Activated naive CD8-positive, alpha-beta T cell treated with anti-CD3 and anti-CD28 coated beads, Interleukin-2, amount 50 U/mL, for 16 hours (primary cell): Measurements from ENCODE around the gene CTU2.
A peak's percentile ranks its signal among the peaks of the same experiment; 100 is the strongest.

ENCODE experiments used
- DNase-seq: peaks from one replicate; pipeline ENCODE4 v3.0.0-alpha.2; 2020; ENCODE audit warnings: low read depth, low spot score

CTU2 gene

DNA sequence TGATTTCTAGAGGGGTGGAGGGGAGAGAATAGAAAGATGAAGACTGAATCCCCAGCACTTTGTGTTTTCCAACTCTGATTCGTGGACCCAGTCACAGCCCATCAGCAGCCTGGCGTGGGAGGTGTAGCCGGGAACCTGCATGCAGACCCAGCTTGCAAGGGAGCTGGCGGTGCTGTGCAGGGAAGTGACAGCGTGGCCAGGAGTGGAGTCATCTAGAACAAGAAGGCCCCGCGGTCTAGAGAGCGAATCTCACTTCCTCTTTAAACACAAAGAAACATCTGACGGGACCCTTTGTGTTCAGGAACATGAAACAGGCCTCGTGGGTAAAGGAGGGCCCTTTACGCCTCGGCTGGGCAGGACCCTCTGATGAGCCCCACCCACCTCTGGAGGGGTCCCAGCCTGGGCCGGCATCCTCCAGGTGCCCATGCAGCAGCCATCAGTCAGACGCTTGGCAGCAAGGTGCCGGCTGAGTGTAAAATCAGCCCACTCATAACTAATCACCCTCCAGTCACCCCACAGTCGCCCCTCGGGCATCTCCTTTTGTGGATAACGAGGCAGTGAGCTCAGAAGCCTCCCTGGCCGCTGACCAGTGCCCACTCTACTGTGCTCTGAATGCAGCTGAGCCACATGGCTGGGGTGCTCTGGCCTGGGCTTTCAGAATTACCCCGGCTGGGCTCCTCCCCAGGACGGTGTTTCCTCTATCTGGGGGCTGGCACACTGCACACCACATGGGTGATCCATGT lies 24.4 kb upstream of the CTU2 start:
- no peak for DNase-seq

GRCh38 chr16:88684569-88685155 lies 21.6 kb upstream of the CTU2 start:
- no peak for DNase-seq

DNA sequence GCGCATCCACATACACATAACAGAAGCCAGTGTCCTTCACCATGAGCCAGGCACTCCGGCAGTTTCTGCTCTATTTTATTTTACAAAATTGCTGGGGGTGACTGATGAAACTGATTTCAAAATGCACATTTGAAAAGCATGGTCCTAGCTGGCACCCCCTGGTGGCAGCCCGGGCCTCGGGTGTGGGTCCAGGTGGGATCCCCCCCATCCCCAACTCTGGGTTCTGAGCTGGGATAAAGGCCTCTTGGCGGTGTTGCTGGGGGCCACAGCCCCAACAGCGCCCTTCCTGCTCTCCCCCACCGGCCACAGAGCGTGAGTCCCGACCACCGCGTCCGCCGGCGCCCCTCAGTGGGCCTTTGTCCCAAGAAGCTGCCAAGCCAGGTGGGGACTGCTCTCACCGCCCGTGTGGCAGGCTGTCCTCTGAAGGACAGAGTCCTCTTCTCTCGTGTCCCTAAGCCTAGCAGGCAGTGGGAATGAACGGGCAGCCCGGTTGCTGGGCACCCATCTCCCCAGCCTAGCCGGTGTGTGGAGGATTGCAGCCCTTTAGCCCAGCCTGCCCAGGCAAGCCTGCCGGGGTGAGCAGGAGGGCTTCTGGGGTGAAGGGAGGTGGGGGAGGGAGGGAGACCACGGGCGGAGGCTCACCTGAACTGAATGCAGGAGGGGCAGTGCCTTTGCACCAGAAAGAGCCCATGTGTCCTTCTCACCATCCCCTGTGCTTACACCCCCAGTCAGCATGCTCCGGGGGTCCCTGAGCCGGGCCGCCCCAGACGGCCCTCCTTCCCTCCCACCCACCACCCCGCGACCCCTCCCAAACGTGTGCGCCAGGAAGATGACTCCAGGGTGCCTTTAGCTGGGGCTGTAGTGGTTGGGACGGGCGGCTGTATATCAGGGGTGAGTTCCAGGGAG lies 20.9 kb upstream of the CTU2 start:
- peak; percentile 53 for DNase-seq

DNA sequence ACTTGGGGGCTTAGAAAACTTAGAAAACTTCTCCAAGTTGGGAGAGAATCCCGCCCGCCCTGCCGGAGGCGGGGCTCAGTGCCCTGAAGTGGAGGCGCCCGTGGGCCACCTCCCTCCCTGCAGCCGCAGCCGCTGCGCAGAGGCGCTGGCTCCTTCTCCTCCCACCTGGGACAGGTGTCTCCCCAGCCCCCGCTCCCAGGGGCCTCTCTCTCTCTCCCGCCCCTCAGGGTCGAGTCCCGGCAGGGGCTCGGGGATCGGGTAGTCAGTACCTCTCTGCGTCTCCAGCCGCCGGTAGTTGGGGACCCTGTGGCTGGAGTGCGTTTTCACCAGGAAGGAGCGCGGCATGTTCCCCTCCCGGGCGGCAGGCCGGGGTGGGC lies 20.3 kb upstream of the CTU2 start:
- no peak for DNase-seq

DNA sequence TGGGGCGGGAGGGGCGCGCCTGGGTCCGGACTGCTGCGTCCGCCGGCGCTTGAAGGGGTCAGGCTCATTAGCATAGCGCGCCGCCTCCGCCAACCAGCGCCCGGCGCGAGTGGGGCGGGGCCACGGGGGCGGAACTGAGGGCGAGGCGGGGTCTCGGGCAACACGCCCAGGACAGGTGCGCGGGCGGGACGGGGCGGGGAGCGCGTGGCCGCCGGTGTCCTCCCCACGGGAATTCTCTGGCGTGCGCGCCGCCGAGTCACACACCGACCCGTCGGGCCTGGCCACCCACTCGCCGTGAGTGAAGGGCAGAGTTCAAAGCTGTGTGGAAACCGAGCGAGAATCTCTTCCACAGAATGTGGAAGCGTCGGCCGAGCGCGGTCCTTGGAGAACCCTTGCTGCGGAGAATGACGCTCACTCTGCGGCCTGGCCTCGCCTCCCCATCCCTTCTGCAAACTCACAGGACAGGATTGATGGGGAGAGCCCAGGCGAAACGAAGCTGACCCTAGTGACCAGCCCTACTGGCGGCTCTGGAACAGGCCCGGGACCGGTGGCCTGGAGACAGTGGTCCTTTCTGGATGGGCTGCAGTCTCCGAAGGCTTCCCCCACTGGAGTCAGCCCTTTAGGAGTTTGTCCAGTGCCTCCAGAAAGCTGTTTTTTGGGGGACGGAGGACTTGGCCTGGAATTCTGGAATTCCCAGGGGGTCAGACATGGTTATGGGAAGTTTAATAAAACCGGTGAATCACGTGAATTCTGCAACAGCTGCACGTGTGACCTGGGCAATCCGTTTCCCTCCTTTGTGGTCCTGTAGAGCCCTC lies 19.7 kb upstream of the CTU2 start, which contains the start of gene SNAI3:
Gene SNAI3, minus strand, starts transcription at position 69 of the 815 bp plus-strand sequence. CDS start 101 bp downstream, outside the sequence.
- DNase-seq: peak; percentile 66

DNA sequence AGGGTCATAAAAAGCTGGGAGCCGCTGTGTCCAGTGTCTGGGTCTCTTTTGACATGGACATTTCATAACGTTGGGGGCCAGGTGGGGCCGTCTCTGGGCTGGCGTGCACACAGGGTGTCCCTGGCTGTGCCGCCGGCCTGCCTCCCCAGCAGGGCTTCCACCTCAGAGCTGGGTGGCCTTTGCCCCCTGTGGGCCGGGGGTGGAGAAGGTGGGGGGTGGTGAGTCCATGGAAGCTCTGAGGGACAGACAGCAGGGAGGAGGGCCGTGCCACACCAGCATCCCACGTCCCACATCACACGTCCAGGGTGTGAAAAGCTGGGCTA lies 19.1 kb upstream of the CTU2 start:
- no peak for DNase-seq

DNA sequence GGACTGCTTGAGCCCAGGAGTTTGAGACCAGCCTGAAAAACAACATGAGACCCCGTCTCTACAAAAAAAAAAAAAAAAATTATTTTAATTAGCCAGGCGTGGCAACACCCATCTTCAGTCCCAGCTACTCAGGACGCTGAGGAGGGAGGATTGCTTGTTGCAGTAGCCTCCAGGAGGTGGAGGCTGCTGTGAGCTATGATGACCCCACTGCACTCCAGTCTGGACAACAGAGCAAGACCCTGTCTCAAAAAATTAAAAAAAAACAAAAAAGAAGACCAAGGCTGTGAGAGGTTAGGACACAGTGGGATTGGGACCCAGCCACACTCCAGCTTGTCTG lies 18.7 kb upstream of the CTU2 start:
- DNase-seq: no peak

DNA sequence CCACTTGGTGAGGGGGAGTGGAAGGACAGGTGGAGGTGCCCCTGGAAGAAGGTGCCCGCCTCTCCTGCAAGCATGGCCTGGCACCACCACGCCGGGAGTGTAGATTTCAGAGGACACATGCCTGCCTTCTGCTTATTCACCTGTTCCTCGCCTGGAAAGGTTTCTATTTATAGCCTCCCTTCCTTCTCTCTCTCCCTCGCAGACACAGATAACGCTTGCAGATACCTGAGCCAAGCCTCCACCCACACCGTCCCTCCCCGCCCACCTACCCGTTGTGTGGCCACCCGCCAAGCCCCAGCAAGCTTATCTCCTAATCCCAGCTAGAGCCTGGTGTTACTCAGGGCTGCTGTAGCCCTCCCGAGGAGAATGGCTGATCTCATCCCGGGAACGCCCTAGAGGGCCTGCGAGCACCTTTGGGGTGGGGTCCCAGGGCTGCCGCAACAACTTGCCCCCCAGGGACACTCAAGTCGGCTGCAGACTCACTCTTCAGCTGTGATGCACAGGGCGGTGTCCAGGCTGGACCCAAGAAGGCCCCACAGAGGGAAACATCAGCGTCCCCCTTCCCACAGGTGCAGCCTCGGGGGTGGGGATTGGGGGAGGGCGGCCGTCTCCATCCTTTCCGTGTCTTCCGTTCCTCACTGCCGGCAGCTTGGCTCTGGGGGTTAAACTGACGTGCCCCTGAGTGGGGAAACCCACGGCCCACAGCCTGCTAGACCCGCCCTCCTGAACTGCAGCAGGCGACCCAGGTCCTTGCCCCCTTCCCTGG lies 18.1 kb upstream of the CTU2 start:
- DNase-seq: no peak

DNA sequence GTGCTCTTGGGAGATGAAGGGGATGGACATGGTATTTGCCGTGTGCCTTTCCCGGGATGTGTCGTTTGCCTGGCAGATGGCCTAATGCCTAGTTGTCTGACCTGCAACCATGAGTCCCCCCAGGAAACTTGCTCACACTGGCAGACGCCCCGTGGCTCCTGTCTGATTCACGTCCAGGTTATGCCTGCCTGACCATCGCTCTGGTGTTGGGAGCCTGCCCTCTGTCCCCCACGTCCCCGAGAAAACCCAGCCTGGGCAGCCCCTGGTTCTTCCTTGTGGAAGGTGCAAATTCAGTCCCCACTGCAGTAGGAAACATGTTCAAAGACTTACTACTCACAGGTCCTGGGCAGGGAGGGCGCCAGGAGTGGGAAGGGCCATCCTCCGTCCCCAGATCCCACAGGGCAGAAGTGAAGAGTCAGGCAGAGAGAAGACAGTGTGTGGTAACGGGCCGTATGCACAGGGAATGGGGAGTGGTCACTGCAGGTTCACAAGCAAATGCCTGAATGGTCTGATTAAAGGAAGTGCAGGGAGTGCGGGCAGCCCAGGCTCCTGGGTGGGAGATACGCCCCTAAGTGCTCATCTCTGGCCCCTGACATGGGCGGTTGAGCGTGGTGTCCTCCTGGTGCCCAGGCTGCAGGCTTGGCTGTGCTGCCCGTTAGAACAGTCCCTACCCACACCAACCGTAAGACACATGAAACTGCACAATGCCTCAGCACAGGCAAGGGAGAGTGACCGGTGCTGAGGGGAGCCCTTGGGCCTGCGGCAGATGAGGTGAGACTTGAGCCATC lies 15.8 kb upstream of the CTU2 start:
- DNase-seq: no peak

- DNase-seq: no peak
Observed at GRCh38 chr16:88691129-88691813, 15.0 kb upstream of the CTU2 start.

DNA sequence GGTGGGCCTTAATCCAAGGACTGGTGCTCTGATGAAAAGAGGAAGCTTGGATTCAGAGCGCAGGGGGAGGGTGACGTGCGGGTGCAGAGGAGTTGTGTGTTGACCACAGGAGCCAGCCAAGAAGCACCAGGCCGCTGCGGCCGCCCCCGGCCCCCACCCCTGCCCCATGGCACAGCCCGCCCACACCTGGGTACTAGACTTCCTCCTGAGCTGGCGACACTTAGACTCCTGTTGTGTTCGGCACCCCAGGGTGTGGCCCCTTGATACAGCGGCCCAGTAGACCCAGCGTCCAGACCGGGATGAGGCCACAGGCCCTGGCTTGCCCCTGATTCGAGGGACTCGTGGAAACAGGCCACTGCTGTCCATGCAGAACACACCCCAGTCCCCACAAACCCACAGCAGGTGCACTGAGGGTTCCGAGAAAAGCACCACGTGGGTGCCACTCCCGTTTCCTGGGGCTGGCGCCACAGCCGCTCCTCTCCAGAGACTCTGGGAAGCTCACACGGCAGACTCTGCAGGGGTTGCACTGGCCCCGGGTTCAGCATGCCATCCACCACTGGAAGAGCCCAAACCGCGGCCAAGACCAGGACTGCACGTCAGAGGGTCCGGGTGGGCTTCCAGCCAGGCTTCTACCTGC lies 14.3 kb upstream of the CTU2 start:
- no peak for DNase-seq

DNA sequence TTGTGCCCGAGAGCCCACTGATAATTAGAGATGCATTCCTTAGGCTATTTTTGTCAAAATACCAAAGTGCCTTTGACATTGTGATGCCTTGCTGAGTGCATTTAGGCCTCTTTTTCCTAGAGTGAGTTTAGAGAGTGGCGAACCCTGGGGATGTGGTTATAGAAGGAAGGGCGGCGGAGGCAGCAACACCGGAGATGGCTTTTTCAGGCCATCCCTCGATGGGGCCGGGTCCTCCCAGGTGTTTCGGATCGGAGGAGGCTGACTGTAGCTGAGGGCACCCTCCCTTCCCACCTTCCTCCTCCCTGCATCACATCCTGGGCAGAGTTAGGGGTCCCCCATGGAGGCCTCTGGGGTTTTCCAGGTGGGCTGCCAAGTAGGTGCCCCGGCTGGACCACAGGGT lies 13.4 kb upstream of the CTU2 start:
- no peak for DNase-seq

DNA sequence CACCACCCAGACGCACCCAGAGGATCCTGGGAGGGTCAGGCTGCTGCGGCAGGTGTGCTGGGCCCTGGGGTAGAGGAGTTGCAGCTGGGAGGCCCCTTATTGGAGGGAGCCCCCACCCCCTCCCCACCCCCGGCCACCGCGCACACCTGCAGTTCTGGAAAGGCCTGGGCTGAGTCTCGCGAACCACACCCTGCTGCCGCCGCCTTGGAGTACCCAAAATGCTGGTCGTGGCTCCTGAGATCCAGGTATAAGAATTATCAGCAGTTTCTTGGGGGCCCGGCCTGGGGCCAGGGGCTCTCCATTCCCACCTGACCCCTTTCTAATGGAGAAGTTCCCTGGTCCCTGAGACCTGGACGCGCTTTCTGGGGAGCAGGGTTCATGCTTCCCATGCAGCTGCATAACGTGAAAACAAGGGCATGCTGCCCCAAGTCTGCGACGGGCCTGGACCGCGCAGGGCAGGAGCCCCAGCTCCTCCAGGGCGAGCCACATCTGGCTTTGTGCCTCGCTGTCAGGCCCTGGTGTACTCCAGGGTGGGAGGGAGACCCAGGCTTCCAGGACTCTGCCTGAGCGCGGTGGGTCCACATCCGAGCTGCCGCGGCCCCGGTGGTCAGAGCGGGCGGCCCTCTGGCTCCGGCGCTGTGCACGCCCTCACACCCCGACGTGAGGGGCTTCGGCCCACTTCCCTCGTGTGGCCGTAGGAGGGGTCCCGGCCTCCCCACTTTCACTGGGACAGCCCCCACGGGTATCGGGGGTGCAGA lies 12.7 kb upstream of the CTU2 start:
- no peak for DNase-seq

GRCh38 chr16:88694221-88695087 lies 11.8 kb upstream of the CTU2 start:
- DNase-seq: no peak

DNA sequence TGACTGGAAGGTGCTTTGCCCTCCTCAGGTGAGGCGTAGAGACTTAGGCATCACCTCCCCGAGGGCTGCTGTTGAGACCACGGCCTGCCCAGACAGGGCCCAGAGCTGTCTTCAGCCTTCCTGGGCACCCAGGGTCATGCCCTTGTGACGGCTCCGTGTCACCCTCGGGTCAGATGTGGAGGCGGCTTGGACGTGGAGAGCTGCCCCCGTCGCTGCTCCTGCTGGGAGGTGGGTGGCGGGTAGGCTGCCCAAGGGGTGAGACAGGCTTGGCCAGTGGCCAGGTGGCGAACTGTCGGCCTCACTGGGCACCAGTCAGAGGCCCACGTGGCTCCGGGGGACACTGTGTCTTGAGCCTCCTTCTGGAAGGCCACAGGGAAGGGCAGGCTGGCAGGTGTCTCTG lies 11.1 kb upstream of the CTU2 start:
- no peak for DNase-seq

- DNase-seq: no peak
Observed at GRCh38 chr16:88695753-88696152, 10.6 kb upstream of the CTU2 start.

GRCh38 chr16:88696441-88696840 lies 9.9 kb upstream of the CTU2 start:
- no peak for DNase-seq
